Tongue (tissue), 2 donors: ENCODE results near the gene YJU2. TPM values are rescaled to one million over a fixed set of nuclear protein-coding genes. Genes with fewer than 3 reads are reported as not detected.
"Not testable (repeated sequence)": the region's sequence is repeated elsewhere in the genome, so short reads cannot be mapped to it uniquely, and the experiment has no call there.

ENCODE experiments used
- DNase-seq: peaks from one replicate; pipeline ENCODE4 v3.0.0-alpha.2; 2015
- total RNA-seq: library from RNA; depleted of rRNA; stranded (reverse); fragments of >200 nt; gene quantifications from one replicate; pipeline ENCODE4 v1.2.3, GENCODE V29; 2014

The YJU2 gene
- total RNA-seq, 1 donor from 2014 or later, result 14.0 TPM

DNA sequence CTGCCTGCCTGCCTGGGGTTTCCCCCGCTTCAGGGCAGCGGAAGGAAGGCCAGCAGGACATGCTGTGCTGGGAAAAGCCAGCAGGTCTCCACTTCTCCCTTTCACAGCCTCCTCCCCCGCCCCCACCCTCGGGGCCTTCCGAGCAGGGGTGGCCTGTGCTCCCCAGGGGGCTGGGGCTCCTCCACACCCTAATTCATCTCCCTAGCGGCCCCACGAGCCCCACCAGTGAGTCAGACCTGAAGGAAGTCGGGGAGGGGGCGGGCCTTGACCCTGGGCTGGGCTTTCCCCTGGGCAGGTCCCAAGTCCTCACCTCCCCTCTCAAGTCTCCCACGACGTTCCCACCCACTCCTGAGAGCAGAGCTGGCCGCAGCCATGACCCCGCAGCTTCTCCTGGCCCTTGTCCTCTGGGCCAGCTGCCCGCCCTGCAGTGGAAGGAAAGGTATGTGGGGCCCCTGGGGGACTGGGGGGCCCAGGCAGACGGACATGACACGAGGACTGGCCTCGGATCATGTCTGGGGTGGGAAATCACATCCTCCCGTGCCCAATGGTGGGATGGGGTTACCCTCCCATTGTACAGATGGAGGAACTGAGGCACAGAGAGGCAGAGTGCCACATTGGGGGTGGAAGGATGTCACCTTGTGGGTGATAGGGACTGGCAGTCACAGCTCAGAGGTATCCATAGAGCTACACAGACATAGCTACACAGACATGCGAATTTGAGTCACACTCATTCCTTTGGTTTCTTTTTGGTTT is 17.5 kb upstream of the YJU2 start, which contains the start of gene EBI3:
Gene EBI3 (plus strand): TSS at position 345 of the 753 bp plus-strand sequence. CDS start 28 bp downstream, at position 373.
- no peak for DNase-seq

DNA sequence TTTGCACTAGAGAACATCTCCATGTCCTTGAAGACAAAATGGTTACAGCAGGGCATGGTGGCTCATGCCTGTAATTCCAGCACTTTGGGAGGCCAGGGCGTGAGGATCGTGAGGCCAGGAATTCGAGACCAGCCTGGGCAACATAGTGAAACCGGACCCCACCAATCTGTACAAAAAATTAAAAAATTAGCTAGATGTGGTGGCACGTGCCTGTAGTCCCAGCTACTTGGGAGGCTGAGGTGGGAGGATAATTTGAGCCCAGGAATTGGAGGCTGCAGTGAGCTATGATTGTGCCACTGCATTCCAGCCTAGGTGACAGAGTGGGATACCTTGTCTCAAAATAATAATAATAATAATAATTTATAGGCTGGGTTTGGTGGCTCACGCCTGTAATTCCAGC is 16.6 kb upstream of the YJU2 start:
- not testable (repeated sequence) for DNase-seq

DNA sequence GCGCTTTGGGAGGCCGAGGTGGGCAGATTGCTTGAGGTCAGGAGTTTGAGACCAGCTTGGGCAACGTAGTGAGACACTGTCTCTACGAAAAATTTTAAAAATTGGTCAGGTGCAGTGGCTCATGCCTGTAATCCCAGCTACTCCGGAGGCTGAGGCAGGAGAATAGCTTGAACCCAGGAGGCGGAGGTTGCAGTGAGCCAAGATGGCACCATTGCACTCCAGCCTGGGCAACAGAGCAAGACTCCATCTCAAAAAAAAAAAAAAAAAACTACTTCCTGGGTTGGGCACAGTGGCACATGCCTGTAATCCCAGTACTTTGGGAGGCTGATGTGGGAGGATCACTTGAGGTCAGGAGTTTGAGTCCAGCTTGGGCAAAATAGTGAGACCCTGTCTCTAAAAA is 15.4 kb upstream of the YJU2 start:
- DNase-seq, result not testable (repeated sequence)

DNA sequence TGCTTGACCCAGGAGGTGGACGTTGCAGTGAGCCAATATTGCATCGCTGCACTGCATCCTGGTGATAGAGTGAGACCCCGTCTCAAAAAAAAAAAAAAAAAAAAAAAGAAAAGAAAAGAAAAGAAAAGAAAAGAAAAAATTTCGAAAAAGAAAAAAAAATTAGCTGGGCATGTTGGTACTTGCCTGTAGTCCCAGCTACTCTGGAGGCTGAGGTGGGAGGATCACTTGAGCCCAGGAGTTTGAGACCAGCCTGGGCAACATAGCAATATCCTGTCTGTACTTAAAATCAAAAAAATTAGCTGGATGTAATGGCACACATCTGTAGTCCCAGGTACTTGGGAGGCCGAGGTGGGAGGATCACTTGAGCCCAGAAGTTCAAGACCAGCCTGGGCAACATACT is 14.7 kb upstream of the YJU2 start:
- DNase-seq, result not testable (repeated sequence)

DNA sequence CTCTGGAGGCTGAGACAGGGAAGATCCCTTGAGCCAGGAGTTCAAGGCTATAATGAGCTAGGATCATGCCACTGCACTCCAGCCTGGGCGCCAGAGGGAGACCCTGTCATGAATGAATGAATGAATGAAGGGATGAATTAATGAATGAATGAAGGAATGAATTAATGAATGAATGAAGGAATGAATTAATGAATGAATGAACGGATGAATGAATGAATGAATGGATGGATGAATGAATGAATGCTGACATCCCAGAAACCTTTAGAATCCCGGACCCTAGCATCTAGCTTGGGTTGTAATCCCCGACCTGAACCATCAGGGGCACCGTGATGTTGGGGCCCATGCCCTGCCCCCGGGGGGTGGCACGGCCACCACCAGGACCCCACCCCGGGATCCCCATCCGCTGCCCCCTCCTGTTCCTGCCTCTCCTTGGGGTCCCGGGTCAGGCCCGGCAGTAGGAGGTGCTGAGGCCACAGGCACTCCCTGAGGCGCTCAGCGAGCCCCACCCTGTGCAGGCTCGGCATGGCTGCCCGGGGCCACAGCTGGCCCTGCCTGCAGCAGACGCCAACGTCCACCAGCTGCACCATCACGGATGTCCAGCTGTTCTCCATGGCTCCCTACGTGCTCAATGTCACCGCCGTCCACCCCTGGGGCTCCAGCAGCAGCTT is 14.1 kb upstream of the YJU2 start:
- peak; percentile 71 for DNase-seq

DNA sequence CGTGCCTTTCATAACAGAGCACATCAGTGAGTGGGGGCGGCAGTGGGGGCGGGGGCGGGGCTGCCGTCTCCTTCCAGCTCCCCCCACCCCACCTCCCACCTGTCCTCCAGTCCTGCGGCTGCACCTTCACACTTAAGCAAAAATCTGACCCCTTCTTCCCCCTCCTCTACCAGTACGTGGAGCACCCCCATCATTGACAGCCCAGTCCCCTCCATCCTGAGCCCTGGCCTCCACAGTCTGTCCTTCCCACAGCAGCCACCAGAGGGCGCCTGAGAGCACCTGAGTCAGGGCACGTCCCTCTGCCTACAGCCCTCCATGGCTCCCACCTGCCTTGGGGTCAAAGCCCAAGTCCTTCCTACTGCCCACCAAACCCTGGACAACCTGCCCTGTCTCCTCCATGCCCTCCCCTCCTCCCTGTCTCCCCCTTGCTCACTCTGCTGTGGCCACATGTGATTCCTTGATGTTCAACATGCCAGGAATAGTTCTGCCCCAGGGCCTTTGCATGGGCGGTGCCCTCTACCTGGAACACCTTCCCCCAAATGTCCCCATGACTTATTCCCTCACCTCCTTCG is 13.5 kb upstream of the YJU2 start:
- peak; percentile 59 for DNase-seq

DNA sequence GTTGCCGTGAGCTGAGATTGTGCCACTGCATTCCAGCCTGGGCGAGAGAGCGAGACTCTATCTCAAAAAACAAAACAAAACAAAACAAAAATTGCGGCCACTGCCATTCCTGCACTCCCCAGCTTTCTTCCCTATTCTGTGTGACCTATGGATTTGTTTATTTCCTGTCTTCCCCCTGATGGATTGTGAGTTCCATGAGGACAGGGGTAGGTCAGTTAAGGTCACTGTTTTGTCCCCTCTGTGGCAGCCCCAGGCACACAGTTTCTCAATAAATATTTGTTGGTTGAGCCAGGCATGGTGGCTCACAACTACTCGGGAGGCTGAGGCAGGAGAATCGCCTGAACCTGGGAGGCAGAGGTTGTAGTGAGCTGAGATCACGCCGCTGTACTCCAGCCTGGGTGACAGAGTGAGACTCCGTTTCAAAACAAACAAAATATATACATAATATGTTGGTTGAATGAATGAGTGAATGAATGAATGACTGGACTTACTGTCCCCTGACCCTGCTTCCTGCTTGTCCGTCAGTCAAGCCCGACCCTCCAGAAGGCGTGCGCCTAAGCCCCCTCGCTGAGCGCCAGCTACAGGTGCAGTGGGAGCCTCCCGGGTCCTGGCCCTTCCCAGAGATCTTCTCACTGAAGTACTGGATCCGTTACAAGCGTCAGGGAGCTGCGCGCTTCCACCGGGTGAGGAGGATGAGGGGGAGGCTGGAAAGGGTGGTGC is 12.6 kb upstream of the YJU2 start:
- DNase-seq, result no peak

DNA sequence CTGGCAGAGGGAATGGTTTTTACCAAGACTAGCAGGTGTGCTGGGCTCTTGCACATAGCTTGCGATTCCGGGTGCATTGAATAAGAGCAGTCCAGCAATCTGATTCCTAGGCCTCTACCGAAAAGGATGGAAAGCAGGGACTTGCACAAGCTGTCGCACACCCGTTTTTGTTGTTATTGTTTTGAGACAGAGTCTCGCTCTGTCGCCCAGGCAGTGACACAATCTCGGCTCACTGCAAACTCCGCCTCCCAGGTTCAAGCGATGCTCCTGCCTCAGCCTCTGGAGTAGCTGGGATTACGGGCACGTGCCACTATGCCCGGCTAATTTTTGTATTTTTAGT is 12.0 kb upstream of the YJU2 start:
- DNase-seq, result no peak

DNA sequence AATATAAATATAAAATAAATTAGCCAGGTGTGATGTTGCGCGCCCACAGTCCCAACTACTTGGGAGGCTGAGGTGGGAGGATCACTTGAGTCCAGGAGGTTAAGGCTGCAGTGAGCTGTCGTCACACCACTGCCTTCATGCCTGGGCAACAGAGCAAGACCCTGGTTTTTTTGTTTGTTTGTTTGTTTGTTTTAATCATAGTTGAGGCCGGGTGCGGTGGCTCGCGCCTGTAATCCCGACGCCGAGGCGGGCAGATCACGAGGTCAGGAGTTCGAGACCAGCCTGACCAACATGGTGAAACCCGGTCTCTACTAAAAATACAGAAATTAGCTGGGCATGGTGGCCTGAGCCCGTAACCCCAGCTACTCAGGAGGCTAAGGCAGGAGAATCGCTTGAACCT is 9.4 kb upstream of the YJU2 start:
- not testable (repeated sequence) for DNase-seq

DNA sequence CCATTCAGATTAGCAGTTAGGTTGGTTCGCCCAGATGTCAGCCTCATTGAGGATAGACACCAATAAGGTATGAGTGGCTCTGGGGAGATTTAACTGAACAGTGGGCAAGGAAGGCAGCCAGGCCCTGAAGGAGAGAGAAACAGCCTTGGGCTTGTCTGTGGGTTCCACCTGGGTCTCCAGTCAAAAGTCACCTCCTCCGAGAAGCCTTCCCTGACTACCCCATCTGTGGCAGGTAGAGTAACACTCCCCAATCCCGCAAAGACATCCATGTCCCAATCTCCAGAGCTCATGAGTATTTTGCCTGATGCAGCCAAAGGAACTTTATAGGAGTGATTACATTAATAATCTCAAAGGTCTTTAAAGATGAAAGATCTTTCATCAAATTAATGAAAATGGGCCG is 8.0 kb upstream of the YJU2 start:
- no peak for DNase-seq

DNA sequence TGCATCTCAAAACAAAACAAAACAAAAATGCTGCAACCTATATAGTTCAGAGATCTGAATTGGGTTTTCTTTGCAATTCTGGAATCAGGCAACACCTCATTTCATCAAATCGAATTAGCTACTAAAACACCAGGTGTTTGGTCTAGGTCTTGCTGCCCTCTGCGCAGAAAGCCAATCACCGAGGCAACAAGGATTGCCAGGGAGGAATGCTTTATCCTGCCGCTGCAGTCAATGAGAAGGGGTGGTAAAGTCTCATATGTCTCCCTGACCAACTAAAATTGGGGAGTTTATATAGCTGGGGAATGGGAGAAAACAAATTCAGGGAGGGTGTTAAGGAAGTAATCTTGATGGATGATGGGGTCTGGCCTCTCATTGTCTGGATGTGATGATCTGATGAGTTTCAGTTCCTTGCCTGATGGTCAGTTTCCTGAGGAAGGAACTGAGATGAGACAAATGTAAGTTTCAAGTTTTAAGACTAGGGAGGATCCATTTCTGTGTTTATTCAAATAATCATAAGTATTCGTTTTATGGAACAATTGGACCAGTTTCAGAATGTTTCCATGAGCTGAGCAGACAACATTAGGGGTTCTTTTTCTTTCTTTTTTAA is 5.0 kb upstream of the YJU2 start:
- DNase-seq, result no peak

DNA sequence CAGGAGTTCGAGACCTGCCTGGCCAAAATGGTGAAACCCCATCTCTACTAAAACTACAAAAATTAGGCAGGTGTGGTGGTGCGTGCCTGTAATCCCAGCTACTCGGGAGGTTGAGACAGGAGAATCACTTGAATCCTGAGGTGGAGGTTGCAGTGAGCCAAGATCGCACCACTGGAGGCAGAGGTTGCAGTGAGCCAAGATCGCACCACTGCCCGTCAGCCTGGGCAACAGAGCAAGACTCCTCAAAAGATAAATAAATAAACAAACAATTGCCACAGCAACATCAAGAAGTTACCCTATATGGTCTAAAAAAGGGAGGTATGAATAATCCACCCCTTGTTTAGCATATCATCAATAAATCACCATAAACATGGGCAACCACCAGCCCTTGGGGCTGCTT is 942 bp upstream of the YJU2 start:
- DNase-seq, result not testable (repeated sequence)

DNA sequence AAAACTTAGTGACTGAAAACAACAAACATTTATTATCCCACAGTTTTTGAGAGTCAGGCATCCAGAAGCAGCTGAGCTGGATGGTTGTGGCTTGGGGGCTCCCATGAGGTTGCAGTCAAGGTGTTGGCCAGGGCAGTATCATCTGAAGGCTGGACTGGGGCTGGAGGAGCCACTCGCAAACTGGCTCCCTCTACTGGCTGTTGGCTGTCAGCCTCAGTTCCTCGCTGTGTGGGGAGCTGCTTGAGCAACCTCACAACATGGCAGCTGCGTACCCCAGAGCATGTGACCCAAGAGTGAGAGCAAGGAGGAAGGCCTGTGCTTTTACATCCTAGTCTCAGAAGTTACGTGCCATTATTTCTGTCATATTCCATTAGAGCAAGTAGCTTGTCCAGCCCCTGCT is 9.7 kb downstream of the YJU2 start:
- no peak for DNase-seq

DNA sequence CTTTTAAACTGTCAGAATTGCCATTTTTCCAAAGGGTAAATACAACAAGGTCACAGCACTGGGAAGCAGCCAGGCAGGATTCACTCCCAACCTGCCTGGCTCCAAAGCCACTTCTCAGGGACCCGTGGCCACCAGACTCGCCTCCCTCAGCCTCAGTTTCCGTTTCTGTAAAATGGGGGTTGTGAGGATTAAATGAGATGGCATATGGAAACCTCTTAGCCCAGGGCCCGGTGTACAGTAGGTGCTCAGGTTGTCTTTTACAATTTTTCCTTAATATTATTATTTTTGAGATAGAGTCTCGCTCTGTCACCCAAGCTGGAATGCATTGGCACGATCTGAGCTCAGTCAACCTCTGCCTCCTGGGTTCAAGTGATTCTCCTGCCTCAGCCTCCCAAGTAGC is 10.1 kb downstream of the YJU2 start:
- no peak for DNase-seq

DNA sequence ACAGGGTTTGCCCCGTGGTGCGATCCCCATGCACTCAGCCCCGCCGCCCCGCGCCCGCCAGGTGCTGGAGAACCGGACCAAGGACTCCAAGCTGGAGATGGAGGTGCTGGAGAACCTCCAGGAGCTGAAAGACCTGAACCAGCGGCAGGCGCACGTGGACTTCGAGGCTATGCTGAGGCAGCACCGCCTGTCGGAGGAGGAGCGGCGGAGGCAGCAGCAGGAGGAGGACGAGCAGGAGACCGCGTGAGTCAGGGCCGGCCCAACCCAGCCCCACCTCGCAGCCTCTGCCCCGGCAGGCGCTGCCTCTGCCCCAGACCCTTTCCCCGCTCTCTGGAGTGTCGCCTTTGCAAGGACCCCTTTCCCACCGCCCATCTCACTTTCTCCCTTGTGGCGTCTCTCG is 11.3 kb downstream of the YJU2 start:
- no peak for DNase-seq

DNA sequence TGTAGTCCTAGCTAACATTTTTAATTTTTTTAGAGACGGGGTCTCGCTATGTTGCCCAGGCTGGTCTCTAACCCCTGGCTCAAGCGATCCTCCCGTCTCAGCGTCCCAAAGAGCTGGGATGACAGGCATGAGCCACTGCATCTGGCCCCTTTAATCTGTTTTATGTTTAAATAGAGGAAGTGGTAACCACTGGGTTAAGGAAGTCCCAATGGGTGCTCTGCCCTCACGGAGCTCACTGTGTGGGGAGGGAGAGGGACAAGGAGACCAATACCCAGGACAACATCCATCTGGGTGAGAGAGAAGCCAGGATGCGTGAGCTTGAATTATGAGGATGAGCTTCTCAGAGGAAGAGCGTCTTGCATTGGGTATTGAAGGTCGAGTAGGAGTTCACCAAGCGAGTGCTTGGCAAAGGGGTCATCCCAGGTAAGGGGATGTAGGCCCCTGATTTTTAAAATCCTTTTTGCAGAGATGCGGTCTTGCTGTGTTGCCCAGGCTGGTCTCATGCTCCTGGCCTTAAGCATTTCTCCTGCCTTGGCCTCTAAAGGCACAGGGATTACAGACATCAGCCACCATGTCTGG is 13.8 kb downstream of the YJU2 start:
- no peak for DNase-seq

DNA sequence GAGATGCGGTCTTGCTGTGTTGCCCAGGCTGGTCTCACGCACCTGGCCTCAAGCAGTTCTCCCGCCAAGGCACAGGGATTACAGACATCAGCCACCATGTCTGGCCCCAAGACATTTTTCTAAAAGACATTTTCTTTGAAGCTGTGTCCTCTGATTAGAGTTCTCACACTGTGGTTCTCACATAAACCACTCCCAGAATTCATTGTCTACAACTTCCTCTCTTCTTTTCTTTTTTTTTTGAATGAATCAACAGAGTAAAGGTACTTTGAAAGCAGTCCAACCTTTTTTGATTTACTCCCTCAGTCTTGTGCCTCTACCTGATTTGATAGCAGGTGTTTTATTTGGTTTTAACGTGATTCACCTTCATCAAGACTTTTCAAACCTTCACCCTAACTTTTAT is 17.9 kb downstream of the YJU2 start:
- DNase-seq, result no peak

DNA sequence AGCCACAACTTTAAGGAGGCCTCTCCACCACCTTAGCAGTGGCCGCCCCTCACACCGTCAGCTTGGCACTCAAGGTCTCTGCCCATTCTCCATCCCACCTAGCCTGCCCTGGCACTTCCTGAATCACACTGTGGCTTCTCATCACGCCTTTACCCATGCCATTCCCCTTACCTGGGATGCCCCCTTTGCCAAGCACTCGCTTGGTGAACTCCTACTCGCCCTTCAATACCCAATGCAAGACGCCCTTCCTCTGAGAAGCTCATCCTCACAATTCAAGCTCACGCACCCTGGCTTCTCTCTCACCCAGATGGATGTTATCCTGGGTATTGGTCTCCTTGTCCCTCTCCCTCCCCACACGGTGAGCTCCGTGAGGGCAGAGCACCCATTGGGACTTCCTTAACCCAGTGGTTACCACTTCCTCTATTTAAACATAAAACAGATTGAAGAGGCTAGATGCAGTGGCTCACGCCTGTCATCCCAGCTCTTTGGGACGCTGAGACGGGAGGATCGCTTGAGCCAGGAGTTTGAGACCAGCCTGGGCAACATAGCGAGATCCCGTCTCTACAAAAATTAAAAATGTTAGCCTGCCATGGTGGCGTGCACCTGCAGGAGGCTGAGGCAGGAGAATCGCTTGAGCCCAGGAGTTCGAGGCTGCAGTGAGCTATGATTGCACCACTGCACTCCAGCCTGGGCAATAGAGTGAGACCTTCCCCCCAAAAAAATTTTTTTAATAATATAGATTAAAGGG is 19.5 kb downstream of the YJU2 start:
- DNase-seq, result no peak

DNA sequence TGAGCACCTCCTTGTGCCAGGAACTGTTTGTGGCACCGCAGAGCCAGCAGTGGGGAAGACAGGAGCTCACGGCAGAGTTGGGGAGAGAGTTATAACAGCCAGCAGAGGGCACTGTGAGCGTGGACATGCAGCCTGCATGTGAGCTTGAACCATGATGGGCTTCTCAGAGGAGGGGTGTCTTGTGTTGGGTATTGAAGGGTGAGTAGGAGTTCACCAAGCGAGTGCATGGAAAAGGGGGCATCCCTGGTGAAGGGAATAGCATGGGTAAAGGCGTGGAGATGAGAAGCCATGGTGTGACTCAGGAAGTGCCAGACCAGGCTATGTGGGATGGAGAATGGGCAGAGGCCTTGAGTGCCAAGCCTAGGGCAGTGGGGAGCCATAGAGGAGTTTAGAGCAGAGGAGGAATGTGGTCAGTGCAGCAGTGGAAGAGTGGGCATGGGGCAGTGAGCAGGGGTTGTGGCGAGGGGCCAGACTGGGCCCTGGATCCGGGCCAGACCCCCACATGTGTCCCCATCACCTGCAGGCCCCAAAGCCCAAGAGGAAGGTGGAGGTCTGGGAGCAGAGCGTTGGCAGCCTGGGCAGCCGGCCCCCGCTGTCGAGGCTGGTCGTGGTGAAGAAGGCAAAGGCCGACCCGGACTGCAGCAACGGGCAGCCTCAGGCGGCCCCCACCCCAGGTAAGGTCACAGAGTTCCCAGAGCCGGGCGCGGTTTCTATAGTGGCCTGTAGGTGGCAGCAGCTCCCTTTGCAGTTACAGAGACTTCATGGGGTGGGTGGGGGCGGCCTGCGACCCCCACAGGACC is 20.4 kb downstream of the YJU2 start:
- peak; percentile 59 for DNase-seq
